Measurements from ENCODE around the gene RUNX2.

DNA sequence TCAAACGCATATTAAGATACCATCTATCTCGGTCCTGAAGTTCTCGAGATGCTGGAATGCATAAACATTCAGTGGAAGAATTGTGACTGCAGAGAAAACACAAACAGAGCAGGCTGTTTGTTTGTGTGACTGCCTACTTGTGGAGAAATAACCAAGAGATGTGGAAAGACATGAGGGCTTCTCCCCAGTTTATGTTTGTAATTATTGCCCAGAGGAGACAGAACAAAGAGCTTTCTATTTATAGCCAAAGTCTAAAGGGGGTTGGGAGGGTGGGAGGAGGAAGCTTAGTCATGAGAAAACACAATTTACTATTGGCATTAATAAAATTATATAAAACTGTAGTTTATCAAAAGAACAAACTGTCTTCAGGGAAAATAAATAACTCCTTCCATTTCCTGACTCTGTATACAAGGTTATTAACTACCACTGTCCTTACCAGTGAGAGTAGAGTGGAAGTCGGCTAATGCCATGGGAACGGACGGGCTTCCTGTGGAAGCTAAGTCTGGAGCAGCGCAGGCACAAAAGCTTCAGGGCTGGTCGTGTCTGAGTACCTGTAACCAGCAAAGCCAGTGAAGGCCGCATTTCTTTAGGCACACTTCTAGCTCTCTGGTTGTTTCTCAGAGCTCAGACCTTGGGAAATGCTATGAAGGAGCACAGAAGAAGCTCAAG, 249.8 kb downstream of the RUNX2 start:
- no peak for TF ChIP-seq RAD21 (IDR thresholded peaks at IDR 0.05)
- TF ChIP-seq, protein P1, sequence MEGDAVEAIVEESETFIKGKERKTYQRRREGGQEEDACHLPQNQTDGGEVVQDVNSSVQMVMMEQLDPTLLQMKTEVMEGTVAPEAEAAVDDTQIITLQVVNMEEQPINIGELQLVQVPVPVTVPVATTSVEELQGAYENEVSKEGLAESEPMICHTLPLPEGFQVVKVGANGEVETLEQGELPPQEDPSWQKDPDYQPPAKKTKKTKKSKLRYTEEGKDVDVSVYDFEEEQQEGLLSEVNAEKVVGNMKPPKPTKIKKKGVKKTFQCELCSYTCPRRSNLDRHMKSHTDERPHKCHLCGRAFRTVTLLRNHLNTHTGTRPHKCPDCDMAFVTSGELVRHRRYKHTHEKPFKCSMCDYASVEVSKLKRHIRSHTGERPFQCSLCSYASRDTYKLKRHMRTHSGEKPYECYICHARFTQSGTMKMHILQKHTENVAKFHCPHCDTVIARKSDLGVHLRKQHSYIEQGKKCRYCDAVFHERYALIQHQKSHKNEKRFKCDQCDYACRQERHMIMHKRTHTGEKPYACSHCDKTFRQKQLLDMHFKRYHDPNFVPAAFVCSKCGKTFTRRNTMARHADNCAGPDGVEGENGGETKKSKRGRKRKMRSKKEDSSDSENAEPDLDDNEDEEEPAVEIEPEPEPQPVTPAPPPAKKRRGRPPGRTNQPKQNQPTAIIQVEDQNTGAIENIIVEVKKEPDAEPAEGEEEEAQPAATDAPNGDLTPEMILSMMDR (IDR thresholded peaks at IDR 0.05; ENCODE audit: low read depth, low read length, missing input control): no peak
- no peak for TF ChIP-seq EGR1 (IDR thresholded peaks at IDR 0.05; ENCODE audit: low read depth in 2 of 2)
- TF ChIP-seq, protein P2, sequence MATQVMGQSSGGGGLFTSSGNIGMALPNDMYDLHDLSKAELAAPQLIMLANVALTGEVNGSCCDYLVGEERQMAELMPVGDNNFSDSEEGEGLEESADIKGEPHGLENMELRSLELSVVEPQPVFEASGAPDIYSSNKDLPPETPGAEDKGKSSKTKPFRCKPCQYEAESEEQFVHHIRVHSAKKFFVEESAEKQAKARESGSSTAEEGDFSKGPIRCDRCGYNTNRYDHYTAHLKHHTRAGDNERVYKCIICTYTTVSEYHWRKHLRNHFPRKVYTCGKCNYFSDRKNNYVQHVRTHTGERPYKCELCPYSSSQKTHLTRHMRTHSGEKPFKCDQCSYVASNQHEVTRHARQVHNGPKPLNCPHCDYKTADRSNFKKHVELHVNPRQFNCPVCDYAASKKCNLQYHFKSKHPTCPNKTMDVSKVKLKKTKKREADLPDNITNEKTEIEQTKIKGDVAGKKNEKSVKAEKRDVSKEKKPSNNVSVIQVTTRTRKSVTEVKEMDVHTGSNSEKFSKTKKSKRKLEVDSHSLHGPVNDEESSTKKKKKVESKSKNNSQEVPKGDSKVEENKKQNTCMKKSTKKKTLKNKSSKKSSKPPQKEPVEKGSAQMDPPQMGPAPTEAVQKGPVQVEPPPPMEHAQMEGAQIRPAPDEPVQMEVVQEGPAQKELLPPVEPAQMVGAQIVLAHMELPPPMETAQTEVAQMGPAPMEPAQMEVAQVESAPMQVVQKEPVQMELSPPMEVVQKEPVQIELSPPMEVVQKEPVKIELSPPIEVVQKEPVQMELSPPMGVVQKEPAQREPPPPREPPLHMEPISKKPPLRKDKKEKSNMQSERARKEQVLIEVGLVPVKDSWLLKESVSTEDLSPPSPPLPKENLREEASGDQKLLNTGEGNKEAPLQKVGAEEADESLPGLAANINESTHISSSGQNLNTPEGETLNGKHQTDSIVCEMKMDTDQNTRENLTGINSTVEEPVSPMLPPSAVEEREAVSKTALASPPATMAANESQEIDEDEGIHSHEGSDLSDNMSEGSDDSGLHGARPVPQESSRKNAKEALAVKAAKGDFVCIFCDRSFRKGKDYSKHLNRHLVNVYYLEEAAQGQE (IDR thresholded peaks at IDR 0.05): no peak
- TF ChIP-seq SP1 (IDR thresholded peaks at IDR 0.05): no peak
- TF ChIP-seq, protein P3, sequence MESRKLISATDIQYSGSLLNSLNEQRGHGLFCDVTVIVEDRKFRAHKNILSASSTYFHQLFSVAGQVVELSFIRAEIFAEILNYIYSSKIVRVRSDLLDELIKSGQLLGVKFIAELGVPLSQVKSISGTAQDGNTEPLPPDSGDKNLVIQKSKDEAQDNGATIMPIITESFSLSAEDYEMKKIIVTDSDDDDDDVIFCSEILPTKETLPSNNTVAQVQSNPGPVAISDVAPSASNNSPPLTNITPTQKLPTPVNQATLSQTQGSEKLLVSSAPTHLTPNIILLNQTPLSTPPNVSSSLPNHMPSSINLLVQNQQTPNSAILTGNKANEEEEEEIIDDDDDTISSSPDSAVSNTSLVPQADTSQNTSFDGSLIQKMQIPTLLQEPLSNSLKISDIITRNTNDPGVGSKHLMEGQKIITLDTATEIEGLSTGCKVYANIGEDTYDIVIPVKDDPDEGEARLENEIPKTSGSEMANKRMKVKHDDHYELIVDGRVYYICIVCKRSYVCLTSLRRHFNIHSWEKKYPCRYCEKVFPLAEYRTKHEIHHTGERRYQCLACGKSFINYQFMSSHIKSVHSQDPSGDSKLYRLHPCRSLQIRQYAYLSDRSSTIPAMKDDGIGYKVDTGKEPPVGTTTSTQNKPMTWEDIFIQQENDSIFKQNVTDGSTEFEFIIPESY (IDR thresholded peaks at IDR 0.05): no peak
- TF ChIP-seq, protein P4, sequence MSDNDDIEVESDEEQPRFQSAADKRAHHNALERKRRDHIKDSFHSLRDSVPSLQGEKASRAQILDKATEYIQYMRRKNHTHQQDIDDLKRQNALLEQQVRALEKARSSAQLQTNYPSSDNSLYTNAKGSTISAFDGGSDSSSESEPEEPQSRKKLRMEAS (IDR thresholded peaks at IDR 0.05): no peak
- TF ChIP-seq, protein P5, sequence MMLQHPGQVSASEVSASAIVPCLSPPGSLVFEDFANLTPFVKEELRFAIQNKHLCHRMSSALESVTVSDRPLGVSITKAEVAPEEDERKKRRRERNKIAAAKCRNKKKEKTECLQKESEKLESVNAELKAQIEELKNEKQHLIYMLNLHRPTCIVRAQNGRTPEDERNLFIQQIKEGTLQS (IDR thresholded peaks at IDR 0.05): no peak

Measured in liver (tissue), 3 donors.